Osteocyte (in vitro differentiated cells): Measurements from ENCODE around the gene EEF2K. TPM values are rescaled to one million over a fixed set of nuclear protein-coding genes. Genes with fewer than 3 reads are reported as not detected.
A peak's percentile ranks its signal among the peaks of the same experiment; 100 is the strongest.

Experiments used
- DNase-seq: peaks from one replicate; pipeline ENCODE4 v3.0.0; 2021; ENCODE audit warnings: mixed read lengths; ENCODE audit not compliant: unreplicated experiment; ENCODE audit errors: extremely low spot score
- H3K27ac Mint-ChIP-seq: one replicate; pipeline ENCODE4 v1.8.0; 2021; ENCODE audit warnings: mild to moderate bottlenecking, mixed read lengths; ENCODE audit not compliant: unreplicated experiment
- H3K27me3 Mint-ChIP-seq: one replicate; pipeline ENCODE4 v1.8.0; 2021; ENCODE audit warnings: mixed read lengths; ENCODE audit not compliant: unreplicated experiment
- H3K36me3 Mint-ChIP-seq: one replicate; pipeline ENCODE4 v1.8.0; 2021; ENCODE audit warnings: mixed read lengths; ENCODE audit not compliant: unreplicated experiment
- H3K4me1 Mint-ChIP-seq: one replicate; pipeline ENCODE4 v1.8.0; 2021; ENCODE audit warnings: mixed read lengths; ENCODE audit not compliant: unreplicated experiment
- H3K4me3 Mint-ChIP-seq: one replicate; pipeline ENCODE4 v1.8.0; 2021; ENCODE audit warnings: mild to moderate bottlenecking, moderate library complexity, mixed read lengths; ENCODE audit not compliant: unreplicated experiment
- H3K9me3 Mint-ChIP-seq: one replicate; pipeline ENCODE4 v1.8.0; 2021; ENCODE audit warnings: mixed read lengths; ENCODE audit not compliant: unreplicated experiment
- CTCF ChIP-seq: fragments of 200-600 bp; sonication (generic); IDR thresholded peaks from 2 replicates; pipeline ENCODE4 v1.5.0; 2021; ENCODE audit warnings: antibody characterized with exemption, mild to moderate bottlenecking, moderate library complexity
- total RNA-seq: library from RNA; stranded (reverse); gene quantifications from 2 replicates; pipeline ENCODE4 v1.2.1, GENCODE V29; 2021

Gene EEF2K
- total RNA-seq, 1 donor from 2014 or later = 23.8 TPM

DNA sequence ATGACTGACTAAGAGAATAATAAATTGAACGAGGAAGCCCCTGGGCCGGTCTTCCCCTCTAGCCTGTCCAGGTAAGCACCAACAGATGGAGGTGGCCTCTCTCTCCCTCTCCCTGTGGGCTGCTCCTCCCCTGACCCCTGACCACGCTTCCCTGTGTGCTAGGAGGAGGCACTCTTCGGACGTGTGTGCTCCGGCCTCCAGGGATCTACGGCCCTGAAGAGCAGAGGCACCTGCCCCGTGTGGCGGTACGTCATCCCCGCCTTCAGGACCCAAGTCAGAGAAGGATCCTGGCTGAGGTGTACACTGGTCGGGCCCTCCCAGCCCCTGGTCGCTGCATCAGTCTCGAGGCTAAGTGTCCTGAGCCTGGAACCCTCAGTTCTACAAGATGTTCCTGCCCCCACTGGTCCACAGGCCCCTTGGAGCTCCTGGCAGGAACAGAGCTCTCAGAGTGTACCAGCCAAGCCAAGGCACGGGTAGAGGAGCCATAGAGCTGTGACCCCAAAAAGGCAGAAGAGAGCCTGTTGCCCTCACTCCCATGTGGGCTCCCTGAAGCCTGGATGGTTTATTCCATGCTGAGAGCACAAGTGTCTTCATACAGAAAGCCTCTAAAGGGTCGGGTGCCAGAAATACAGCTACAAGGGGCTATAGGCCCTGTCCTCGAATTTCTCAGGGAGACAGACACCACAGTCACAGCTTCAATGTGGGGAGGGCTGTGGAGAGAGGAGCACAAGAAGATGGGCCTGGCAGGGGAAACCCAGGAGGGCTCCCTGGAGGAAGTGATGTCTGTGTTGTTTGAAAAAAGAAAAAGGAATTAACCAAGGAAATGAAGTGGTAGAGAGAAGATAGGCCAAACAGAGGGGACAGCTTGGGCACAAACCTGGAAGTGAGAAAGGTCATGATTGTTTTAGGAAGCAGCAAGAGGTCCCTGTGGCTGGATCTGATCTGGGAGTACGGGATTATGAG is 27.8 kb upstream of the EEF2K start:
- Mint-ChIP-seq H3K4me3 (no peak overlapping the region), H3K27me3 (peaks cover 5% of the 10 kb centered on the region), H3K27ac (no peak overlapping the region), H3K4me1 (no peaks in the 10 kb centered on the region), H3K9me3 (no peaks in the 10 kb centered on the region), H3K36me3 (no peaks in the 10 kb centered on the region)
- DNase-seq = no peak
- TF ChIP-seq CTCF = no peak

- Mint-ChIP-seq H3K27ac (no peak overlapping the region), H3K9me3 (no peaks in the 10 kb centered on the region), H3K4me3 (no peak overlapping the region), H3K36me3 (no peaks in the 10 kb centered on the region), H3K4me1 (no peaks in the 10 kb centered on the region), H3K27me3 (peaks cover 8% of the 10 kb centered on the region)
- no peak for DNase-seq
- no peak for TF ChIP-seq CTCF
Measured at GRCh38 chr16:22181426-22181825, 24.7 kb upstream of the EEF2K start.

DNA sequence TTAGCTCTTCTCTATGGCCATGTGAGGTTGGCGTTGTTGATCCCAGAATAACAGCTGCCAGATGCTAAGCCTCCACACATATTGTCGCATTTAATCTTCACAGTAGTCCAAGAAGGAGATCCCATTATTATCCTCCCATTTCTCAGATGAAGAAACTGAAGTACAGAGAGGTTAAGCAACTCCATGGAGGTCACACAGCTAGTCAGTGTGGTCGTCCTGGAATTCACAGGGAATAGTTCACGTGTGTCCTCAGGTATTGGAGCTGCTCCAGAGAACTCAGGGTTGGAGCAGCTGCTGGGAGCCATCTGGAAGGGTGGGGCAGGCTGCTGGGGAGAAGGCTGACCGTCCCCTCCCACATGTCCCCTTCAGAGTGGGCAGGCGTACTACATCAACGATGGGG is 24.2 kb upstream of the EEF2K start:
- DNase-seq = no peak
- no peaks in the 10 kb centered on the region for H3K36me3 Mint-ChIP-seq
- H3K27me3 Mint-ChIP-seq = peaks cover 8% of the 10 kb centered on the region
- no peak overlapping the region for H3K4me3 Mint-ChIP-seq
- TF ChIP-seq CTCF = no peak
- H3K27ac Mint-ChIP-seq = no peak overlapping the region
- H3K4me1 Mint-ChIP-seq = no peaks in the 10 kb centered on the region
- H3K9me3 Mint-ChIP-seq = no peaks in the 10 kb centered on the region

DNA sequence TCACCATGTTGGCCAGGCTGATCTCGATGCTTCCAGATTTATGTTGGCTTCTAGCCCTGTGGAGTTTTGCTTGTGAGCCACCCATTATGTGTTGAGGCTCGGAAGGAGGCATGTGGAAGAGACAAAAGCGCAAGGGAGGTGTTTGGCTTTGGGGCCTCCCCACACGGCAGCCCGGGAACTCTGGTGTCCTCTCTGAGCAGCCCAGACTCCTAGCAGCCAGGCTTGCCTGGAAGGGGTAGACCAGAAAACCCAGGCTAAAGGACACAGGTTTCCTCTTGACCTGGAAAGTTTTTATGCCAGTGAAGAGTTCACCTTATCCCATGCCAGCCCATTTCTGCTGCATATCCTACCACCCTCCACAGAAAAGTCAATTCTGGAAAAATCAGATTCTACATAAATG is 22.7 kb upstream of the EEF2K start:
- no peak for TF ChIP-seq CTCF
- Mint-ChIP-seq H3K4me1 (no peaks in the 10 kb centered on the region), H3K27ac (no peak overlapping the region), H3K27me3 (peaks cover 8% of the 10 kb centered on the region), H3K4me3 (no peak overlapping the region), H3K36me3 (no peaks in the 10 kb centered on the region), H3K9me3 (no peaks in the 10 kb centered on the region)
- no peak for DNase-seq

DNA sequence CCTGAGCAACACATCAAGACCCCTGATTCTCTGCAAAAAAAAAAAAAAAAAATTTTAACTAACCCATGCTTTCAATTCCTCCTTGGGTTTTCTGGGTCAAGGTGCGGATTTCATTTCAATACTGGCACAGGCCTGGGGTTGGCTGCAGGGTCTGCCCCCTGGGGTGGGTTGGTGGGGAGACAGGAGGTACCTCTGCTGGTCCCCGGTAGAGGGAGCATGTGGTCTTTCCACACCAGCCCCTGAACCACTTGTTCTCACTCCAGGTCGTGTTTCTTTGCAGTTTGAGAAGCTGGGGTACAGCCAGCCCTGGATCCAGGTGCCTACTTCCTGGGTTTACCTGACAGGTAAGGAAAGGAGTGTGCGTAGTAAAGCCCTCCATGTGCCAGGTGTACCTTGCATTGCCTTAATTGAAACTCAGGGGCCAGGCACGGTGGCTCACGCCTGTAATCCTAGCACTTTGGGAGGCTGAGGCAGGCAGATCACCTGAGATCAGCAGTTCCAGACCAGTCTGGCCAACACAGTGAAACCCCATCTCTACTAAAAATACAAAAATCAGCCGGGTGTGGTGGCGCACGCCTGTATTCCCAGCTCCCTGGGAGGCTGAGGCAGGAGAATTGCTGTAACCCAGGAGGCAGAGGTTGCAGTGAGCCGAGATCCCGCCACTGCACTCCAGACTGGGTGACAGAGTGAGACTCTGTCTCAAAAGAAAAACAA is 22.0 kb upstream of the EEF2K start:
- TF ChIP-seq CTCF = peak; percentile 29
- Mint-ChIP-seq H3K4me3 (no peak overlapping the region), H3K27me3 (peaks cover 8% of the 10 kb centered on the region), H3K27ac (no peak overlapping the region), H3K9me3 (no peaks in the 10 kb centered on the region), H3K4me1 (peaks cover 5% of the 10 kb centered on the region), H3K36me3 (no peaks in the 10 kb centered on the region)
- DNase-seq = no peak
